Germinal center (tissue), 1 donor: ENCODE measurements around the gene ADO.
"Not testable (repeated sequence)": the region's sequence is repeated elsewhere in the genome, so short reads cannot be mapped to it uniquely, and the experiment has no call there.

Experiments used
- DNase-seq: peaks from one replicate; pipeline ENCODE4 v3.0.0; 2012; ENCODE audit warnings: mixed read lengths, low spot score

The ADO gene

GRCh38 chr10:62804356-62805230, at the start of gene ADO:
Gene ADO, plus strand, starts transcription at chr10:62804720. Its CDS starts 340 bp downstream, at chr10:62805060.
- DNase-seq = peak; percentile 87

DNA sequence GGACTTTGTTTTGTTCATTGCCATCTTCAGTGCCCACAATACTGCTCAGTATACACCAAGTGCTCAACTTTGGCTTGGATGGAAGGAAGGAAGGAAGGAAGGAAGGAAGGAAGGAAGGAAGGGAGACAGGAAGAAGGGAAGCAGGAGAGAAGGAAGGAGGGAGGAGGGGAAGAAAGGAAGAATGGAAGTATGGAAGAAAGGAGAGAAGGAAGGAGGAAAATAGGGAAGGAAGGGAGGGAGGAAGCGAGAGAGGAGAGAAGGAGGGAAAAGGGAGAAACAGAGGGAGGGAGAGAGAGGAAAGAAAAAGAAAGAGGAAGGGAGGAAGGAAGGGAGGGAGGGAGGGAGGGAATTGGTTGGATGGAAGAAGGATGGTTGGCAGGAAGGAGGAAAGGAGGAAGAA, 49.6 kb upstream of the ADO start:
- DNase-seq = no peak

DNA sequence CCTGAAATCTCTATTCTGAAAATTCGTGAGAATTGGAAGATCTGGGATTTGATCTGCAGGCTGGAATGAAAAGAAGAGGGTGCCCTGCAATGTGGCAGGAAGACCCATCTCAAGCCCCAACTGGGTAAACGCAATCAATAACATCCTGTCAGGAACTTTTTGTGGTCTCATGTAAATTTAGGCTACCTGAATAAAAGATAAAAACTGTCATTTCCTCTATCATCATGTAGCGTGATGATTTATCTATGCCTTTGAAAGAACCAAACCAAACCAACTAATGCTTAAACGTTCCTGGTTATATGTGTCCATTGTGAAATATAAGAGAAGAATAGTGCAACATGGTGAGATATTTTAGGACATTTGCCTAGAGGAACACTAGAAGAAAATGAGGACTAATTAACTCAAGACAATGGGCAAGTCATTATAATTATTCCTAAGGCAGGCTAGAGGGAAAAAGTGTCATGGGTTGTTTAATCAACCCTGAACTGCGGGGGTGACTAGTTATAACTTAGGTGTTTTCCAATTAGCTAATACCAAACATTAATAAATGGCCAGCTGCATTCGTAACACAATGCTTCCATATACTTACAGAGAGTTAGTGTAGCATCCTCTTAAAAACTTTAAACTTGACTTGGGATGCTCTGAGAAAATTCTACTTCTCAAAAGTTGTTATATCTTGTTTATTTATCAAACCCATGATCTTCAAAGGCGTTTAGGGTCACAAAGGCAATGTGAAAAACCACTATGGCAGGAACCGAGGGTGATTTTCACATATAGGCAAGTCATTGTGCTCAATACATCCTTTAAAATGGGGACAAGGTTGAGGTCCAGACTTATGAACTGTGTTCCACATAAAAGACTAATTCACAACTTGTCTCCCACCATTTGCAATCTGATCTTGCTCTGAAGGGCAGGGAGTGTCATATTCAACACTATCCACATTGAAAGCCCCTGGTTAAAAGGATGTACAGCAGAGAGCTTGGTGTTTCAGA, 48.6 kb upstream of the ADO start:
- no peak for DNase-seq

- no peak for DNase-seq
These were observed 44.8 kb upstream of the ADO start for GRCh38 chr10:62759599-62760175.

- no peak for DNase-seq
These were observed 44.1 kb upstream of the ADO start for GRCh38 chr10:62760401-62760800.

DNA sequence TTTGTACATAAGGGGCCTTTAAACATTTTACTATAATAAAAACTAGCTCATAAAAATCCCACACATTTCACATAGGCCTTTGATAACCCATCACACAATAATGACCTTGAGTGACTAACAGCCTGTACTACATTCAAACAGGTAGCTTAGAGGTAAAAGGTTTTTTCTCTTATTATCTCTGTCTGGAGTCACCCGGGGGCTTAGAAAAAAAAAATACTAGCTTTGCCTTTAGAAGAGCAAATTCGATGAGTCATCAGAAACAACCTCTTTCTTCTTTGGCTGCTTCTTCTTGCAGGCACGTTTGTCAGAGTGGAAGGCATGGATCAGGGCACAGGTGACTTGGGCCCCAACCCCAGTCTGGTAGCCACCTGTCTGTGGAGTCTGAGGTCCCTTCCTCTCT, 43.4 kb upstream of the ADO start:
- no peak for DNase-seq

DNA sequence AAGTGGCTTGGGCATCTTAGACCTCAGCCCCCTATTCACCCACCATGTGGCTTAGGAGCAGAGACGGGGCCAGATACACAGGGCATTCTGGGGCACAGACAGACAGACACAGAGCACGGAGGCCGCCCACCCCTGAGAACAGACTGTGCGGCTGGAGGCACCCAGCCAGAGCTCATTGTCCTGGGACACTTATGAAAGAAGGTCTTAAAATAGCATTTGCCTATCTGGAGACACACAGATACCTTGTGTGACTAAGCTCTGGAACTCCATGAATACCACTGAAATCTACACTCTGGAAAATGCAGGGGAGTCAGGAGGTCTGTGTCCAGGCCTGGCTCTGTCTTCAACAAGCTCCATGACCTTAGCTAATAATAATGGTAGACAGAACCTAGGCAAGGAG, 41.4 kb upstream of the ADO start:
- no peak for DNase-seq

GRCh38 chr10:62764011-62764410, 40.5 kb upstream of the ADO start:
- DNase-seq = no peak

DNA sequence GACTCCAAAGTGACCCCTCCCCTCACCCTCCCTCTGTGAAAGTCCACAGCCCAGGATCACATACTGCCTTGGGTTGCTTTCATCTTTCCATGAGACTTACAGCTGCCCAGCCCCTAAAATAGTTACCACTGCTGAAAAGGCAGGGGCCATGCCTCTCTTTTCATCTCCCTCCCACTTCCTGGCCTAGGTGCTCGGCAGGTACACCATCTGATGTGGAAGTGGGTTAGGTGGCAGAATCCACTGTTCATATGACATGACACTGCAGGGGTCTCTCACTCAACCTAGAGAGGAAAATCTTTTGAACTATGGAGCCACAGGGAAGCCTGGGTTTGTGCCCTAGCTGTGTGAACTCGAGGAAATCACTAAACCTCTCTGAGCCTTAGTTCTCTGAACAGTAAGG, 38.8 kb upstream of the ADO start:
- DNase-seq = no peak

DNA sequence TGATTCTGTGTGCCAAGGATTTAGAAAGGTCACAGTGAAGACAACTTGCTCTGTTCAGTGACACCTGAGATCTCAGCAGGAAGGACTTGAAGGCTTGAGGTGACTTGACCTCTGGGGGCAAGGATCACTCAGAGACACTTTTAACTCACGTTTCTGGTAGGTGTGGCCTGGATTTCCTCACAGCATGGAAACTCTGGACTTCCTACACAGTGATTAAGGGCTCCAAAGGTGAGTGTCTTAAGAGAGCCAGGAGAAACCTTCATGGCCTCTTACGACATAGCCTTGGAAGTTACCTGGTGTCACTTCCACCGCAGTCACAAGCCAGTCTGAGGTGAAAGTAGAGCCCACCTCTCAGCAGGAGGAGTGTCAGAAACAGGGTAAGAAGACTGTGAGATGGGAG, 38.1 kb upstream of the ADO start:
- DNase-seq = no peak

DNA sequence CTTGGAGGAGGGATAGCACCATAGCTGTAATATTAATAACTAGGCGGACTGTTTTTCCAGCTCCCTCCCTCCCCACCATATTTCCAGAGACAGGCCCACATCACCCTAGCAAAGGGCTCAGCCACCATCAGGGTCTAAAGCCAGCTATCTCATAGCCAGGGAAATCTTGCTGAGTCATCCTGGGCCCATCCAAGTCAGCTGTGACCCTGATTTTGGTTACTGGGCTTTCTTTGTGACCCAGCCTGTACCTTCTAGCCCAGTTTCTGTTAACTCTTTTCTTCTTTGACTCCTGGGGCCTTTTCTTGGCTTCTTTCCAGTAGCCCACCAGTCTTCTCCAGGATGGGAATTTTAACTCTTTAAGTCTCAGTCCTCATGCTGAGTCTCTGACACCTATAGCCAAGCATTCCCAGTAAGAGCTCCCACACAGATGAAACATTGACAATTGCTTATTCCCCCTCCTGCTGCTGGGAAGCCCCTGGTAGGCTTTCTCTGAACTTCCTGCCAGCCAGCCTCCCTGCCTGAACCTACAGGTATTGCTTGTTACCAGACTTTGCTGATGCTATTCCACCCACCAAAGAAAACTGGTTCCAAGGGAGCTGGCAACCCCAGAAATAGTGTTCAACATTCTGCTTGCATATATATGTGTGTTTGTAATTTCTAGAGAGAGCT, 34.8 kb upstream of the ADO start:
- no peak for DNase-seq

GRCh38 chr10:62772186-62772974, 32.1 kb upstream of the ADO start:
- no peak for DNase-seq

DNA sequence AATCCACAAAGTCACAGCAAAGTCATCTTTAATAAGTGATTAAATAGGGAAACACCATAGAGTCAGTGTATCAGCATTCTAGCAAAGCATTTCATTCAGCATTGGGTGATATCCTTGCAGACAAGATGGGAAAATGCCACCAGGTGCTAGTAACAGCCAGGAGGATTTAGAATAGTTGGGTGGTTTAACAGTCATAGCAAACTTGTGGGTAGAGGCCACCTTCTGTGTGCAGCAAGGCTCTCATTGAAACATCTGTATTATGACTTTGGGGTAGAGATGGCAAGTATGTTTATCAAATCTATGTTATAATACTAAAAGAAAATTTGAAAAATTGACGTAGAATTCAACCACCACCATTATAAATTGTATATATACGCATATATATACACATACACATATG, 26.4 kb upstream of the ADO start:
- DNase-seq = no peak

- peak; percentile 47 for DNase-seq
These were observed 24.9 kb upstream of the ADO start for GRCh38 chr10:62779487-62780248.

DNA sequence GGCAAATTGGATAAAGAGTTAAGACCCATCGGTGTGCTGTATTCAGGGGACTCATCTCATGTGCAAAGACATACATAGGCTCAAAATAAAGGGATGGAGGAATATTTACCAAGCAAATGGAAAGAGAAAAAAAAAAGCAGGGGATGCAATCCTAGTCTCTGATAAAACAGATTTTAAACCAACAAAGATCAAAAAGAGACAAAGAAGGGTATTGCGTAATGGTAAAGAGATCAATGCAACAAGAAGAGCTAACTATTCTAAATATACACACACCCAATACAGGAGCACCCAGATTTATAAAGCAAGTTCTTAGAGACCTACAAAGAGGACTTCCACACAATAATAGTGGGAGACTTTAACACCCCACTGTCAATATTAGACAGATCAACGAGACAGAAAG, 20.0 kb upstream of the ADO start:
- DNase-seq = not testable (repeated sequence)

DNA sequence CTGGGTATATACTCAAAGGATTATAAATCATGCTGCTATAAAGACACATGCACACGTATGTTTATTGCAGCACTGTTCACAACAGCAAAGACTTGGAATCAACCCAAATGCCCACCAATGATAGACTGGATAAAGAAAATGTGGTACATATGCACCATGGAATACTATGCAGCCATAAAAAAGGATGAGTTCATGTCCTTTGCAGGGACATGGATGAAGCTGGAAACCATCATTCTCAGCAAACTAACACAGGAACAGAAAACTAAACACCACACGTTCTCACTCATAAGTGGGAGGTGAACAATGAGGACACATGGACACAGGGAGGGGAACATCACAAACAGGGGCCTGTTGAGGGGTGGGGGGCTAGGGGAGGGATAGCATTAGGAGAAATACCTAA, 16.2 kb upstream of the ADO start:
- not testable (repeated sequence) for DNase-seq

GRCh38 chr10:62788861-62789467, 15.6 kb upstream of the ADO start:
- DNase-seq = no peak

DNA sequence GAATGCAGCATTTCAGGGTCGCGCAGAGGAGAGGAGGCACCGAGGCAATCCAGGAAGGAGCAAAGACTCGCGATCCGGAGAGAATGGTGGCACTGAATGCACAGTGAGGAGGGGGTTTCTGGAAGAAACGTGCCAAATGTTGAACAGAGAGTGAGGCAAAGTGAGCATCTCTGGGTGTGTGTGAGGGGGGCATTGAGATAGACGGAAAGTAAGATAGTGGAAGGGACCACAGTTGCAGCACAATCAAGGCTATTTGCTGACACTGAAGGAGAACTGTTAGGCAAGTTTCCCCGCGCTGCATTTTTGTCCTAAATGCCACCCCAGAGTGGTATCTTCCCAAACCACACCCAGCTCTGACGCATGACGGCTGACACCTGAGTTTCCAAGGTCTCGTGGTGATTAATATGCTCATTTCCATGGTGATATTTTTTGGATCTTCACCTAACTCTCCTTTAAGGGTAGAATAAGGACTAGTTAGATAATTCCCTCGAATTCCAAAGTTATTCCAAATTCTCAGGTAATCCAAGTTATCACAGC, 14.4 kb upstream of the ADO start:
- no peak for DNase-seq

DNA sequence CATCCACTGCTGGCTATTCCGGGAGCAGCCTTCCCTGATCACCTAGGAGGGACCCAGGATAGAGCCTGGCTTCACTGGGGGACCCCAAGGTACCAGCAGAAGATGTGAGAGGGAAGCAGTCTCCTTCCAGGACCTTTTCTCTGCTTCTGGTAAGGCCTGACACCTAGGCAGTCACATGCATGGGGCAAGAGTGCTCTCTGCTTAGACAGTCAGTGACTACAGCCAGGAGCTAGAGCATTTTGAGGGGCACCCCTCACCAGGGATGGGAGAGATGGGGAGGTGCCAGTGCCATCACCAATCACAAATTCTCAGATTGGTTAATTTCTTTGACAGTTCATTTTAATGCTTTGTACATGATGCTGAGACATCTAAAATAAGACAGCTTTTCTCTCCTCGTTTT, 13.9 kb upstream of the ADO start:
- DNase-seq = no peak

- no peak for DNase-seq
These were observed 12.3 kb upstream of the ADO start for GRCh38 chr10:62792261-62792660.
